ENCODE measurements around the gene ASTL. TPM values are rescaled to one million over a fixed set of nuclear protein-coding genes. Genes with fewer than 3 reads are reported as not detected.
A peak's percentile ranks its signal among the peaks of the same experiment; 100 is the strongest.

Gene ASTL
- total and polyA plus RNA-seq, 2 experiments from 2014 or later, result not detected

DNA sequence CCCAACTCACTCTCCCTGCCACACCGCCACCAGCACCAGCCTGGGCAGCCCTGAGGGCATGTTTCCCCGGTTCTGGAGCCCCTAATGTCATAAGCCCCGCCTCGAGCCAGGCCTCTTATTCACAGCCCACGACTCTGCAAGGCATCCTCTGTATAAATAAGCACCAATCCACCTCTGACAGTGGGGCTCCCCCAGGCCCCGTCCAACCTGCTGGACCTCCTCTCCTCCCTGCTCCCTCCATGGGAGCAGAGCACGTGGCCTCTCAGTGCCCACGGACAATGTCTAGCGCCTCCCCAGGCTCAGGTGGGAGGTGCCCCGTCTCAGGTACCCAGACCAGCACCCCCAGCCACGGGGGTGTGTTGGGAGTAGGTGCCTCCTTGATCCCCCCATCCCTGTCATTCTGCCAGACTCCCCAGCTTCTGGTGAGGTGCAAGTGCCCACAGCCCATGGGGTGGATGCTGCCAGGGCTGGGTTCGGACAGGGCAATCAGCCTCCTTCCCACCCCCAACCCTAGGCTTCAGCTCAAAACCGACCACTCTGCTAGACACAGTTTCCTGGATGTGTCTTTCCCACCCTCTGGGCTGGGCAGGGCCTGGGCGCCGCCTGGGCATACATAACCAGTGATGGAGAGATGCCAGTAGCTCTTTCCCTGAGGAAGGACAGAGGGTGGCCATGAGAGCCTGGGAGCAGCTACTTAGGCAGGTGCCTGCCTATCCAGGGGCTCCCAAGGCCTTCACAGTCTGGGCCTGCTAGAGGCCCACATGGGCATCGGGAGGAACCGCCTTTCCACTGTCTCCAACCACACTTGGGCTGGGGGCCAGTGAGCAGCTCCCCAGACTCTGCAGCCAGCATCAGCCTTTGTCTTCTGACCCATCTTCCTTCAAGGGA is 20.4 kb downstream of the ASTL start:
- Histone ChIP-seq H3K36me3 (no peaks in the 10 kb centered on the region), H3K9me3 (ENCODE audit: low read depth) (no peaks in the 10 kb centered on the region), H3K4me1 (ENCODE audit: low read depth) (peaks cover 15% of the 10 kb centered on the region), H3K27me3 (peaks cover 29% of the 10 kb centered on the region), H3K4me3 (no peak overlapping the region), H3K27ac (no peak overlapping the region)
- TF ChIP-seq, protein P1, sequence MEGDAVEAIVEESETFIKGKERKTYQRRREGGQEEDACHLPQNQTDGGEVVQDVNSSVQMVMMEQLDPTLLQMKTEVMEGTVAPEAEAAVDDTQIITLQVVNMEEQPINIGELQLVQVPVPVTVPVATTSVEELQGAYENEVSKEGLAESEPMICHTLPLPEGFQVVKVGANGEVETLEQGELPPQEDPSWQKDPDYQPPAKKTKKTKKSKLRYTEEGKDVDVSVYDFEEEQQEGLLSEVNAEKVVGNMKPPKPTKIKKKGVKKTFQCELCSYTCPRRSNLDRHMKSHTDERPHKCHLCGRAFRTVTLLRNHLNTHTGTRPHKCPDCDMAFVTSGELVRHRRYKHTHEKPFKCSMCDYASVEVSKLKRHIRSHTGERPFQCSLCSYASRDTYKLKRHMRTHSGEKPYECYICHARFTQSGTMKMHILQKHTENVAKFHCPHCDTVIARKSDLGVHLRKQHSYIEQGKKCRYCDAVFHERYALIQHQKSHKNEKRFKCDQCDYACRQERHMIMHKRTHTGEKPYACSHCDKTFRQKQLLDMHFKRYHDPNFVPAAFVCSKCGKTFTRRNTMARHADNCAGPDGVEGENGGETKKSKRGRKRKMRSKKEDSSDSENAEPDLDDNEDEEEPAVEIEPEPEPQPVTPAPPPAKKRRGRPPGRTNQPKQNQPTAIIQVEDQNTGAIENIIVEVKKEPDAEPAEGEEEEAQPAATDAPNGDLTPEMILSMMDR (IDR thresholded peaks at IDR 0.05; ENCODE audit: low read depth, low read length), result no peak
- peak in 1 of 2 donors; percentile 13 for DNase-seq (ENCODE audit: low read depth in 1 of 2, low spot score in 1 of 2)

GRCh38 chr2:96116879-96117533 is 21.3 kb downstream of the ASTL start:
- DNase-seq (ENCODE audit: low read depth in 1 of 2, low spot score in 1 of 2), result peak; percentile 46 to 87
- Histone ChIP-seq H3K27me3 (peaks cover 29% of the 10 kb centered on the region), H3K9me3 (ENCODE audit: low read depth) (no peaks in the 10 kb centered on the region), H3K36me3 (no peaks in the 10 kb centered on the region), H3K4me3 (peak overlapping the region; percentile 92), H3K4me1 (ENCODE audit: low read depth) (peaks cover 15% of the 10 kb centered on the region), H3K27ac (no peak overlapping the region)
- TF ChIP-seq, protein P1 (IDR thresholded peaks at IDR 0.05; ENCODE audit: low read depth, low read length), result peak; percentile 60

- Histone ChIP-seq H3K4me3 (peak within 1 kb of the TSS; percentile 92), H3K36me3 (no peaks in the 10 kb centered on the region), H3K27ac (no peak within 1 kb of the TSS), H3K27me3 (peaks cover 29% of the 10 kb centered on the region), H3K4me1 (ENCODE audit: low read depth) (peaks cover 17% of the 10 kb centered on the region), H3K9me3 (ENCODE audit: low read depth) (no peaks in the 10 kb centered on the region)
- TF ChIP-seq, protein P1 (IDR thresholded peaks at IDR 0.05; ENCODE audit: low read depth, low read length), result no peak
- DNase-seq (ENCODE audit: low read depth in 1 of 2, low spot score in 1 of 2), result peak; percentile 36 to 87
These were observed 21.9 kb downstream of the ASTL start, which contains the start of gene ADRA2B for GRCh38 chr2:96116424-96116878. Gene ADRA2B (minus strand): TSS chr2:96116571. CDS start chr2:96116149, 422 bp downstream.

DNA sequence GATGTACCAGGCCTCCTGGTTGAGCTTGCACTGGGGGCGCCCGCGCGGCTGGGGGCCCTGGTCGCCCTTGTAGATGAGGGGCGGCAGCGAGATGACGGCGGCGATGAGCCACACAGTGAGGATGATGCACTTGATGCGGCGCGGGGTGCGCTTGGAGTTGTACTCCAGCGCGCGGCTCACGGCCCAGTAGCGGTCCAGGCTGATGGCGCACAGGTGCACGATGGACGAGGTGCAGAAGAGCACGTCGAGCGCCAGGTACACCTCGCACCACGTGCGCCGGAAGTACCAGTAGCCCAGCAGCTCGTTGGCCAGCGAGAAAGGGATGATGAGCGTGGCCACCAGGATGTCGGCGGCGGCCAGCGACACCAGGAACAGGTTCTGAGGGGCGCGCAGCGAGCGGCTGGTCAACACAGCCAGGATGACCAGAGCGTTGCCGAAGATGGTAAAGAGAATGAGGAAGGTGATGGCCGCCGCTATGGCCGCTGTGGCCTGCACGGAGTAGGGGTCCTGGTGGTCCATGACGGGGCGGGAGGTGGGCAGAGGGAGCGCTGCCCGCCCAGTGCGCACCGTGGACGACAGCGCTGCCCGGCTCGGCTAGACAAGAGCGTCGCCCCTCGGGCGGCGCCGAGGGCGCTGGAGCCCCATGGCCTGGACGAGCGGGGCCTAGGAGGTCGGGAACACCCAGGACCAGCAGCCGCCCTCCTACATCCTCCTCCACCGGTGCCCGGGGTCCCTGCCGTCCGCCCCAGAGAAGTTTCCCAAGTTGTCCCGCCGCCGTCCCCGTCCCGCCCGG is 22.5 kb downstream of the ASTL start:
- Histone ChIP-seq H3K36me3 (no peaks in the 10 kb centered on the region), H3K27me3 (peaks cover 29% of the 10 kb centered on the region), H3K4me1 (ENCODE audit: low read depth) (peaks cover 22% of the 10 kb centered on the region), H3K4me3 (peak overlapping the region; percentile 92), H3K9me3 (ENCODE audit: low read depth) (no peaks in the 10 kb centered on the region), H3K27ac (no peak overlapping the region)
- TF ChIP-seq, protein P1 (IDR thresholded peaks at IDR 0.05; ENCODE audit: low read depth, low read length), result no peak
- DNase-seq (ENCODE audit: low read depth in 1 of 2, low spot score in 1 of 2), result no peak
